ENCODE measurements around the gene ESRRA. TPM values are rescaled to one million over a fixed set of nuclear protein-coding genes. Genes with fewer than 3 reads are reported as not detected.

ESRRA gene
- total and polyA plus RNA-seq, 10 of the 15 experiments (the other 5 are each of a cell fraction or from before 2014, with no cell fraction given), result 0.32 to 48.9 (median 12.6) TPM

DNA sequence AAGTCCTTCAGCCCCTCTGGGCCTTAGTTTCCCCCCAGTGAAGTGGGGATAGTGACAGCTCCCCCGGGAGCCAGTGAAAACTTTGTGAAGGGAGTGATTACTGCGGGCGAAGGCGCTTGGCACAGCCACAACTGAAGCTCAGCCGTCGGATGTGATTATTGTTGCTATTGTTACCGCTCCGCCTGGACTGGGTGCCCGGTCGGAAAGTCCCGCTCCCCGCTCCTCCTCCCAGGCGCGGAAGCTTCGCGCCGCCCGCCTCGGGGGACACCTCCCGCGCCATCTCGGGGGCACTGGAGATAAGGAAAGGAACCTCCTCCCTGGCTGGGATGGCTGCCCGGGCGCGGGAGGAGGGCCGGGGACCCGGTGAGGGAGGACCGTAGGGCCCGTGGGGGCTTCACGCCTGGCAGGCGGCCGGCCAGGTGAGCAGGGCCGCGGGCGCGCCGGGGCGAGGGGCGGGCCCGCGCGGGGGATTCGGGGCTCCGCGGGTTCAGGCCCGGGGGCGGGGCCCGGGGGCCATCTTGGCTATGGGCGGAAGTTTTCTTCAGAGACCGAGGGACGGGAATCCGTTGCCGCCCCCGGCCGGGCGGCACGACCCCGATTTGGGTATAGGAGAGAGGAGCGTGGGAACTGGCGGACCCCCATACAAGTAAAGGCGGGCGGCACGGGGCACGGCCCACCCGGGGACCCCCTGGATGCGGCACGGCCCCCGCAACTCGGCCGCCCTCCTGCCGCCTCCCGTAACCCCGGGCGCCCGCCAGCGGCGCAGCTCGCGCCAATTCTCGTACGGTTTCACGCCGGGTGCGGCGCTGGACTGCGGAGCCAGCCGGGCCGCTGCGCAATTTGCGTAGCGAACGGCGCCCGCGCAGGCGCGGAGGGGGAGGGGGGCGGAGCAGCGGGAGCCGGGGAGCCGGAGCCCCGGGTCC lies 20.1 kb upstream of the ESRRA start, which contains the start of gene GPR137 (continued):
- TF ChIP-seq REST (IDR thresholded peaks at IDR 0.05; ENCODE audit: low read depth, low read length), result no peak
- peak; percentile 38 to 42; a peak in 1 of 4 replicates for TF ChIP-seq IKZF2 (IDR thresholded peaks at IDR 0.05)
- peak; percentile 80 for TF ChIP-seq NRF1 (conservative IDR thresholded peaks at IDR 0.05; ENCODE audit: low read depth, low read length)
- TF ChIP-seq, protein P1, sequence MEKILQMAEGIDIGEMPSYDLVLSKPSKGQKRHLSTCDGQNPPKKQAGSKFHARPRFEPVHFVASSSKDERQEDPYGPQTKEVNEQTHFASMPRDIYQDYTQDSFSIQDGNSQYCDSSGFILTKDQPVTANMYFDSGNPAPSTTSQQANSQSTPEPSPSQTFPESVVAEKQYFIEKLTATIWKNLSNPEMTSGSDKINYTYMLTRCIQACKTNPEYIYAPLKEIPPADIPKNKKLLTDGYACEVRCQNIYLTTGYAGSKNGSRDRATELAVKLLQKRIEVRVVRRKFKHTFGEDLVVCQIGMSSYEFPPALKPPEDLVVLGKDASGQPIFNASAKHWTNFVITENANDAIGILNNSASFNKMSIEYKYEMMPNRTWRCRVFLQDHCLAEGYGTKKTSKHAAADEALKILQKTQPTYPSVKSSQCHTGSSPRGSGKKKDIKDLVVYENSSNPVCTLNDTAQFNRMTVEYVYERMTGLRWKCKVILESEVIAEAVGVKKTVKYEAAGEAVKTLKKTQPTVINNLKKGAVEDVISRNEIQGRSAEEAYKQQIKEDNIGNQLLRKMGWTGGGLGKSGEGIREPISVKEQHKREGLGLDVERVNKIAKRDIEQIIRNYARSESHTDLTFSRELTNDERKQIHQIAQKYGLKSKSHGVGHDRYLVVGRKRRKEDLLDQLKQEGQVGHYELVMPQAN (conservative IDR thresholded peaks at IDR 0.05), result peak; percentile 93
- TF ChIP-seq RELA (IDR thresholded peaks at IDR 0.05; ENCODE audit: borderline replicate concordance, partially characterized antibody), result peak; percentile 74
- TF ChIP-seq, protein P2, sequence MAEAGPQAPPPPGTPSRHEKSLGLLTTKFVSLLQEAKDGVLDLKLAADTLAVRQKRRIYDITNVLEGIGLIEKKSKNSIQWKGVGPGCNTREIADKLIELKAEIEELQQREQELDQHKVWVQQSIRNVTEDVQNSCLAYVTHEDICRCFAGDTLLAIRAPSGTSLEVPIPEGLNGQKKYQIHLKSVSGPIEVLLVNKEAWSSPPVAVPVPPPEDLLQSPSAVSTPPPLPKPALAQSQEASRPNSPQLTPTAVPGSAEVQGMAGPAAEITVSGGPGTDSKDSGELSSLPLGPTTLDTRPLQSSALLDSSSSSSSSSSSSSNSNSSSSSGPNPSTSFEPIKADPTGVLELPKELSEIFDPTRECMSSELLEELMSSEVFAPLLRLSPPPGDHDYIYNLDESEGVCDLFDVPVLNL (IDR thresholded peaks at IDR 0.05; ENCODE audit: low read depth, low read length), result no peak
- TF ChIP-seq JUND (IDR thresholded peaks at IDR 0.05; ENCODE audit: low read depth, low read length), result peak; percentile 27; the same call in 1 of the 2 replicates
- TF ChIP-seq SIX5 (IDR thresholded peaks at IDR 0.05; ENCODE audit: low read depth, low read length, severe bottlenecking), result peak; percentile 73
- no peak for TF ChIP-seq MYC (IDR thresholded peaks at IDR 0.05; ENCODE audit: insufficient read depth, insufficient read length, insufficient replicate concordance, low read length, severe bottlenecking)
- peak; percentile 64; the same call in 1 of the 2 replicates for TF ChIP-seq ZBTB33 (IDR thresholded peaks at IDR 0.05)
- TF ChIP-seq ETV6 (conservative IDR thresholded peaks at IDR 0.05 in 1 of 2, IDR thresholded peaks at IDR 0.05 in 1 of 2; ENCODE audit: borderline replicate concordance in 1 of 2, low read depth in 1 of 2), result 0 out of 4 replicates have a peak, but pooled peaks of 1 of the 2 experiments have one; percentile 20
- TF ChIP-seq DPF2 (IDR thresholded peaks at IDR 0.05), result peak; percentile 96
- 0 out of 2 replicates have a peak, but pooled peaks have one; percentile 13 for TF ChIP-seq TCF12 (IDR thresholded peaks at IDR 0.05; ENCODE audit: low read depth, low read length)
- TF ChIP-seq POLR2AphosphoS2 (IDR thresholded peaks at IDR 0.05; ENCODE audit: low read depth, low read length), result peak; percentile 8; the same call in 1 of the 2 replicates
- TF ChIP-seq SMARCA5 (IDR thresholded peaks at IDR 0.05), result peak; percentile 88
- TF ChIP-seq, protein P3, sequence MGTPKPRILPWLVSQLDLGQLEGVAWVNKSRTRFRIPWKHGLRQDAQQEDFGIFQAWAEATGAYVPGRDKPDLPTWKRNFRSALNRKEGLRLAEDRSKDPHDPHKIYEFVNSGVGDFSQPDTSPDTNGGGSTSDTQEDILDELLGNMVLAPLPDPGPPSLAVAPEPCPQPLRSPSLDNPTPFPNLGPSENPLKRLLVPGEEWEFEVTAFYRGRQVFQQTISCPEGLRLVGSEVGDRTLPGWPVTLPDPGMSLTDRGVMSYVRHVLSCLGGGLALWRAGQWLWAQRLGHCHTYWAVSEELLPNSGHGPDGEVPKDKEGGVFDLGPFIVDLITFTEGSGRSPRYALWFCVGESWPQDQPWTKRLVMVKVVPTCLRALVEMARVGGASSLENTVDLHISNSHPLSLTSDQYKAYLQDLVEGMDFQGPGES (IDR thresholded peaks at IDR 0.05), result no peak; the same call in 1 of the 2 replicates
- no peak; the same call in 1 of the 2 replicates for TF ChIP-seq CHD2 (IDR thresholded peaks at IDR 0.05; ENCODE audit: borderline replicate concordance, low read depth, low read length)
